GM21723 (cell line): ENCODE data around the gene CORO1A.
"Not testable (repeated sequence)": the region's sequence is repeated elsewhere in the genome, so short reads cannot be mapped to it uniquely, and the experiment has no call there.

Source experiments
- ATAC-seq: cut with Tn5 transposase; IDR thresholded peaks from one replicate; pipeline ENCODE4 v1.9.1; 2021; ENCODE audit warnings: mild to moderate bottlenecking, moderate library complexity; ENCODE audit not compliant: unreplicated experiment

Gene CORO1A

DNA sequence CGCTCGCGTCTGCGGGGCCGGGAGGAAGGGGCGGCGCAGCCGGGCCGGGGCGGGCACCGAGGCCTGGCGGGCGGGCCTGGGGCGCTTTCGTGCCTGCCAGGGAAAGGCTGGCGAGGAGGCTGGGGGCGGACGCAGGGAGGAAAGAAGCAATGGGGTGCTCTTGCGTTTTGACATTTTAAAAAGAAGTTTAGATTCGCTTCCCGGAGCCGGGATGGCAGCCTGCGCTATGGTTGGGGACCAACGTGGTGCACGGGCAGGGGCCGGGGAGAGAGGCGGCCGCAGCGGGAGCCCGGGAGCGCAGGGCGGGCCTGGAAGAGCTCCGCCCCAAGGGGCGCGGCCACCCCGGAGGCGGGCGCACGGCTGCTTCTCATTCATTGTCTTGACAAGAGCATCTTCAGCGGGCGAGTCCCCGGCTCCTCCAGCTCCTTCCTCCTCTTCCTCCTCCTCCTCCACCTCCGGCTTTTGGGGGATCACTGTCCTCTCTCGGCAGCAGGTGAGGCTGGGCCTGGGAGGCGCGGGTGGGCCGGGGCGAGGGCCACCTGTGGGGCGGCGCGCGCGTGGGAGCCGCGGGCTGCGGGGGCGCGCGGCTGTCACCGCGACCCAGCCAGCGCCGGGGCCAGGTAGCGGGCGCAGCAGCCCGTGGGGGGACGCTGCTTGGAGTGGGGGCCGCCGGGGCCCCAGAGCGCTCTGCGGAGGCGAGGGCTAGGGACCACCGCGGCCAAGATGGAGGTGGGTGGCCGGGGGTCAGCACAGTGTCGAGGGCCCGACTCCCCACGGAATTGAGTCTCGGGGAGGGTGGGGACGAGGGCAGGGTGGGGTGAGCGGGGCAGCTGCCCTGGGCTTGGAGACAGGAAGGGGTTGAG, at the start of gene CORO1A:
Gene CORO1A (plus strand): TSS at position 370 of the 863 bp plus-strand sequence. CDS start 1,608 bp downstream, outside the sequence.
- peak; percentile 49 for ATAC-seq

DNA sequence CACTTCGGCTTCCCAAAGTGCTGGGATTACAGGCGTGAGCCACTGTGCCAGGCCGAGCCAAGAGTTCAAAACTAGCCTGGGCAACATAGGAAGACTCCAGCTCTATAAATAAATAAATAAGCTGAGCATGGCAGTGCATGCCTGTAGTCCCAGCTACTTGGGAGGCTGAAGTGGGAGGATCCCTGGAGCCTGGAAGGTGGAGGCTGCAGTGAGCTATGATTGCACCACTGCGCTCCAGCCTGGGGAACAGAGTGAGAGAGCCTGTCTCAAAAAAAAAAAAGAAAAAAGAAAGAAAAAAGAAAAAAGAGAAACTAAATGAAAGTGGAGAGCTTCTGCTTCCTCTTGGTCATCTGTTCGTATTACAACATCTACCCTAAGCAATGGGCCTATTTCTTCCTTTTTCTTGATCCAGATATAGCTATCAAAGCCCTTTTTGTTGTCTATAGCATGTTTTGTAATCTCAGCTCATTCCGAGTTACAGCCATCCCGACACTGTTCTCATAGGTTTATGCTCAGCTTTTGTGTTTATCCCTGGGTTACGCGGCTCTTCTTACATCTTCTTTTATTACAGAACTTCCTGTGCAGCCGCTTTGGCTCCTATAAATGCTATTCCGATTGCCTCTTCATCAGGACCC, 46.3 kb upstream of the CORO1A start:
- ATAC-seq = no peak

DNA sequence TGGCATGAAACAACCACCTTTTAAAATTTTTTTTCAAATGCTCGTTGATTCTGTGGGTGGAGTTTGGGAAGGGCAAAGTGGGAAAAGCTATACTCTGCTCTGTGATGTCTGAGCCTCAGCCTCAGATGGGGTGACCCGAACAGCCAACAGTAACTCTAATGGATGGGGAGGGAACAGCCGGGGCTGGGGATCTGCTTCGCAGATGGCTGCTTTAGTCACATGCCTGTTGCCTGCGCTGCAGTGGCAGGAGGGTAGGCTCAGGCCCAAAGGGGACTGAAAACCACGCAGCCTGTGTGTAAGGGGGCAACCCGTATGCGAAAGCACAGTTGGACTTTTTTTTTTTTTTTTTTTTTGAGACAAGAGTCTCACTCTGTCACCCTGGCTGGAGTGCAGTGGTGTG, 45.5 kb upstream of the CORO1A start:
- ATAC-seq = no peak

DNA sequence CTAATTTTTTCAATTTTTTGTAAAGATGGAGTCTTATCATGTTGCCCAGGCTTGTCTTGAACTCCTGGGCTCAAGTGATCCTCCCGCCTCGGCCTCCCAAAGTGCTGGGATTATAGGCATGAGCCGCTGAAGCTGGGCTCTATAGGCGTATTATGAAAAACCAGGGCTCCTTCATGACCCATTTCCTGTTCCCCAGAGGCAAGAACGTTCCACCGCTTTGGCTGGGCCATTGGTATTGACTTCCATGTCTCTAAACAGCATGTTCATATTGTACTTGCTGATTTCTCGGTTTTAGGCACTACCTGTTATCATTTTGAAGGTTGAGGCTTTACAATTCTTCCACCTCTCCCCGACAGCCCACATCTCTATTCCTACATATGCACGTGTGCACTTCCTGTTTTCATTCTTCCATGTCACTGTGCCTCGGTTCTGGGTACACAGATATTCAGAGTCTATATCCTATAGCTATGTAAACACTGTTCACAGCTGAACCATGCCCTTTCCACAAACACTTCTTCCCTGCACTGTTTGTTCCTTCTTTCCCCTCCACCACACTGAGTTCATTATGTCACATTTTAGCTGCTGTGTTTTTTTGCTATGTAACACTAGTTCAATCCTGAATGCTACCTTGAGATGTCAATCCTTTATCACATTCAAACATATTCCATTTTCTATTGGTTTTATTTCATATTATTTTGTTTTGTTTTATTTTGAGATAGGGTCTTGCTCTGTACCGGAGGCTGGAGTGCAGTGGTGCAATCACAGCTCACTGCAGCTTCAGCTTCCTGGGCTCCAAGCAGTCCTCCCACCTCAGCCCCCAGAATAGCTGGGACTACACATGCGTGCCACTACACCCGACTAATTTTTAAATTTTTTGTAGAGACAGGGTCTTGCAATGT, 43.6 kb upstream of the CORO1A start:
- ATAC-seq = no peak

DNA sequence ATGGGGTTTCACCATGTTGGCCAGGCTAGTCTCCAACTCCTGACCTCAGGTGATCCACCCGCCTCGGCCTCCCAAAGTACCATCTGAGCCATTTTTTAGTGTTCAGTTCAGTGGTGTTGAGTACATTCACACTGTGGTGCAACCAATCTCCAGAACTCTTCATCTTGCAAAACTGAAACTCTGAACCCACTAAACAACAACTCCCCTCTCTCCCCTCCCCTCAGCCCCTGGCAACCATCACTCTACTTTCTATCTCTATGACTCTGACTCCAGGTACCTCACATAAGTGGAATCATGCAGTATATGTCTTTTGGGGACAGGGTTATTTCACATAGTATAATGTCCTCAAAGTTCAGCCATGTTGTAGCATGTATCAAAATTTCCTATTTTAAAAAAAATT, 41.7 kb upstream of the CORO1A start:
- no peak for ATAC-seq

DNA sequence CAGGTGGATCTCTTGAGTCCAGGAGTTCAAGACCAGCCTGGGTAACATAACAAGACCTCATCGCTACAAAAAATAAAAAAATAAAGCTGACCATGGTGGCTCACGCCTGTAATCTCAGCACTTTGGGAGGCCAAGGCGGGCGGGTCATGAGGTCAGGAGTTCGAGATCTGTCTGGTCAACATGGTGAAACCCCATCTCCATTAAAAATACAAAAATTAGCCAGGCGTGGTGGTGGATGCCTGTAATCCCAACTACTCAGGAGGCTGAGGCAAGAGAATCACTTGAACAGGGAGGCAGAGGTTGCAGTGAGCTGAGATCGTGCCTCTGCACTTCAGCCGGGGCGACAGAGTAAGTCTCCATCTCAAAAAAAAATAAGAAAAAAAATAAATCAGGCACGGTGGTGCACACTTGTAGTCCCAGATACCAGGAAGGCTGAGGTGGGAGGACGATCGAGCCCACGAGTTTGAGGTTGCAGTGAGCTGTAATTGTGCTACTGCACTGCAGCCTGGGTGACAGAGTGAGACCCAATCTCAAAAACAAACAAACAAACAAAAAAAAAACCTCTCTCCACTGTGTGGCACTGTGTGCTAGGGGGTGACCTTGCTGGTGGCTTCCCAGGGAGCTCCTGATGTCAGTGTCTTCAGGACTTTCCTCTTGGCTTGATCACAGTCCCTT, 40.6 kb upstream of the CORO1A start:
- no peak for ATAC-seq

DNA sequence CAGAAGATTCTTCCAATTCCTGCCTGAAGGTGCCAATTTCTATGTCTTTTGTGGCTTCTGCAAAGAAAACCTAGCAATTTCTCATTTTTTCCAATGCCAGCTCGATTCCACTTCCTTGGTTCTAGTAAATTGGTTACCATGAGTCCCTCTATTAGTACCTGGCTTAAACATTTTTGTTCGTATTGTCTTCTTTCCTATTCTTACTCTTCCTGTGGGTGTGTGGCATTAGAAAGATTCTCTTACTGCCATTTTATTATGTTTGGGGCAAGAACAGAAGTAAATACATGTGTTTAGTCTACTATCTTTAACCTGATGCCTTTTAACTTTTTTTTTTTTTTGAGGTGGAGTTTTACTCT, 40.1 kb upstream of the CORO1A start:
- ATAC-seq = no peak

DNA sequence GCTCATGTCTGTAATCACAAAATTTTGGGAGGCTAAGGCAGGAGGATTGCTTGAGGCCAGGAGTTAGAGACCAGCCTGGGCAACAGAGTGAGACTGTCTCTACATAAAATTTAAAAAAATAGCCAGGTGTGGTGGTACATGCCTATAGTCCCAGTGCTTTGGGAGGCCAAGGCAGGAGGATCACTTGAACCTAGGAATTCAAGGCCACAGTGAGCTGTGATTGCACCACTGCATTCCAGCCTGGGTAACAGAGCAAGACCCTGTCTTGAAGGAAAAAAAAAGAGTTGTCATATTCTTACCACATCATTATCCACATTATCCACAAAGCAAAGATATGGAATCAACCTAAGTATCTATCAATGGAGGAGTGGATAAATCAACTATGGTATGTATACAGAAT, 39.4 kb upstream of the CORO1A start:
- ATAC-seq = no peak

DNA sequence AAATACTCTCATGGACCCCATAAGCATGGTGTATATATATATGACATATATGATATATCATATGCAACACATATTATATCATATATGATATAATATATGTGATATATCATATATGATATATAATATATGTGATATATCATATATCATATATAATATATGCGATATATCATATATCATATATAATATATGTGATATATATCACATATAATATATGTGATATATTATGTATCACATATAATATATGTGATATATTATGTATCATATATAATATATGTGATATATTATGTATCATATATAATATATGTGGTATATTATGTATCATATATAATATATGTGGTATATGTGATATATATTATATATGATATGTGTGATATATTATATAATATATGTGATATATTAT, 38.5 kb upstream of the CORO1A start:
- no peak for ATAC-seq

DNA sequence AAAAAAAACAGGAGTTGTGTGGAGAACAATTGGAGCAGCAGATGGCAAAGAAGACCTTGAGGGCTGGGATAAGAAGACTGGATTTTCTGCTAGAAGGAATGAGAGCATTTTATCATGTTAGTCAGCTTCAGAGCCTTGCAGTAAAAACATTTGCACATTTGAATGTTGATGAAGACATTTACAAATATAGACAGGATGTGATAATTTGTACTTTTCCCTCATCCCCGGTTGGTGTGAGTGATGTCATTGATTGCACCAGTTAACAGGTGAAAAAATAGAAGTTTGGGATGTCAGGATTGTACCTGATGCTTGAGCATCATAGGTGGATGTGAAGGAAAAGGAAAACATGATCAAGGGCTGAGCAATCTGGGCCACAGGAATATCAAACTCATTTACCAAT, 37.7 kb upstream of the CORO1A start:
- no peak for ATAC-seq

DNA sequence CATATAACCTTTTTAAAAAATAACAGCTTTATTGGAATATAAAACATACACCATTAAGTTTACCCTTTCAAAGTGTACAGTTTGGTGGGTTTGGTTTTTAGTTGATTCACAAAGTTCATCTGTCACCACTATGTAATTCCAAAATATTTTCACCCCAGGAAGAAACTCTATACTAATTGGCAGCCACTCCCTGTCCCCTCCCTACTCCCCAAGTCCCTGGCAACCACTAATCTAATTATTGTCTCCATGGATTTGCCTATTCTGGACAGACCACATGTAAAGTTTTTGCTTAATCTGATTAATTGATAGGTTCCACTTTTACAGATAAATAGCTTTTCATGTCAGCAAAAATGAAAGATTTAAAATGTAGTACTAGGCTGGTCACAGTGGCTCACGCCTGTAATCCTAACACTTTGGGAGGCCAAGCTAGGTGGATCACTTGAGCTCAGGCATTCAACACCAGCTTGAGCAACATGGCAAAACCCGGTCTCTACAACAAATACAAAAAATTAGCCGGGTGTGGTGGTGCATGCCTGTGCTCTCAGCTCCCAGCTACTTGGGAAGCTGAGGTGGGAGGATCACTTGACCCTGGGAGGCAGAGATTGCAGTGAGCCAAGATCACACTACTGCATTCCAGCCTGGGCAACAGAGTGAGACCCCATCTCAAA, 35.4 kb upstream of the CORO1A start:
- ATAC-seq = no peak

DNA sequence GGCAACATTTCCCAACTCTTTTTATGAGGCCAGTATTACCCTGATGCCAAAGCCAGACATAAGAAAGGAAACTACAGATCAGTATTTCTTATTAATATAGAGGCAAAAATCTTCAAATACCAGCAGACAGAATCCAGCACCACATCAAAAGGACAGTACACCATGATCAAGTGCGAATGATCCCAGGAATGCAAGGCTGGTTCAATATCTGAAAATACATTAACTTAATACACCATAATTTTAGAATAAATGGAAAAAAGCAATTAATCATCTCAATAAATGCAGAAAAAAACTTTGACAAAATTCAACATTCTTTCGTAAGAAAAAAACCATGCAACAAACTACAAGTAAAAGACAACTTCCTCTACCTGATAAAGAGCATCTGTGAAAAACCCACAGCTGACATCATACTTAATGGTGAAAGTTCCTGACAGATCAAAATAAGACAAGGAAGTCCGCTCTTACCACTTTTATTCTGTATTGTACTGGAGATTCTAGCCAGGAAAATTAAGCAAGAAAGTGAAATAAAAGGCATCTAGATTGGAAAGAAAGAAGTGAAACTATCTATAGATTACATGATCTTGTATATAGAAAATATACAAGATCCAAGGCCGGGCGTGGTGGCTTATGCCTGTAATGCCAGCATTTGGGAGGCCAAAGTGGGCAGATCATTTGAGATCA, 34.0 kb upstream of the CORO1A start:
- ATAC-seq = no peak

DNA sequence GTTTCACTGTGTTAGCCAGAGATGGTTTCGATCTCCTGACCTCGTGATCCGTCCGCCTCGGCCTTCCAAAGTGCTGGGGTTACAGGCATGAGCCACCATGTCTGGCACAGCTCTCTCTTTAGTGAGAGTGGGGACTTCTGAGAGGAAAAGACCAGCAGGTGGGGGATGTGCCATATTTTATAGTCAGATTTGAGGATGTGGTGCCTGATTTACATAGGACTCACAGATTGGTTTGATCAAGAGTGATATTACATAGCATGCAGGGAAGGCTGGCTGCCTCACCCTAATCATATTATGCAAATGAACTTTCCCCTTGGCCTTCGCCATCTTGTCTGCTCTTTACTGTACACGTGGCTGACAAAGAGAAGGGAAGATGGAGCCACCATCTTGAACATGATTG, 32.3 kb upstream of the CORO1A start:
- ATAC-seq = no peak

DNA sequence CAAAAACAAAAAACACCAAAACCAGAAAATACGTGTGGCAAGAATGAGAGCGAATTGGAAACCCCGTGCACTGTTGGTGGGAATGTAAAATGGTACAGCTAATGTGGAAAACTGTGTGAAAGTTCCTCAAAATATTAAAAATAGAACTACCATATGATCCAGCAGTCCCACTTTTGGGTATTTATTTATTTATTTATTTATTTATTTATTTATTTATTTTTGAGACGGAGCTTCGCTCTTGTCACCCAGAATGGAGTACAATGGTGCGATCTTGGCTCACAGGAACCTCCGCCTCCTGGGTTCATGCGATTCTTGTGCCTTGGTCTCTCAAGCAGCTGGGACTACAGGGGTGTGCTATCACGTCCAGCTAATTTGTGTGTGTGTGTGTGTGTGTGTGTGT, 30.9 kb upstream of the CORO1A start:
- no peak for ATAC-seq

DNA sequence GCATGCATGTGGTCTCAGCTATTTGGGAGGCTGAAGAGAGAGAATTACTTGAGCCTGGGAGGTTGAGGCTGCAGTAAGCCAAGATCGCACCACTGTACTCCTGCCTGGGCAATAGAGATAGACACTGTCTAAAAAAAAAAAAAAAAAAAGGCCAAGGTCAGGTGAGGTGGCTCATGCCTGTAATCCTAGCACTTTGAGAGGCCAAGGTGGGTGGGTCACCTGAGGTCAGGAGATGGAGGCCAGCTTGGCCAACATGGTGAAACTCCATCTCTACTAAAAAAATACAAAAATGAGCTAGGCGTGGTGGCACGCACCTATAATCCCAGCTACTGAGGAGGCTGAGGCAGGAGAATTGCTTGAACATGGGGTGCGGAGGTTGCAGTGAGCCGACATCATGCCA, 28.2 kb upstream of the CORO1A start:
- no peak for ATAC-seq

DNA sequence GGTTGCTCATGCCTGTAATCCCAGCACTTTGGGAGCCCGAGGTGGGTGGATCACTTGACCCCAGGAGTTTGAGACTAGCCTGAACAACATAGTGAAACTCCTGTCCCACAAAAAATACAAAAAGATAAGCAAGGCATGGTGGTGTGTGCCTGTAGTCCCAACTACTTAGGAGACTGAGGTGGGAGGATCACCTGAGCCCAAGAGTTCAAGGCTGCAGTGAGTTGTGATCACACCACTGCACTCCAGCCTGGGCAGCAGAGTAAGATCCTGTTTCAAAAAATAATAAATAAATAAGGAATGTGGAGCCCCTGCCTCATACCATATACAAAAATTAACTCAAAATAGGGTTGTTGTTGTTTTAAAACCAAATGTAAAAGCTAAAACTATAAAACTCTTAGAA, 26.2 kb upstream of the CORO1A start:
- no peak for ATAC-seq

DNA sequence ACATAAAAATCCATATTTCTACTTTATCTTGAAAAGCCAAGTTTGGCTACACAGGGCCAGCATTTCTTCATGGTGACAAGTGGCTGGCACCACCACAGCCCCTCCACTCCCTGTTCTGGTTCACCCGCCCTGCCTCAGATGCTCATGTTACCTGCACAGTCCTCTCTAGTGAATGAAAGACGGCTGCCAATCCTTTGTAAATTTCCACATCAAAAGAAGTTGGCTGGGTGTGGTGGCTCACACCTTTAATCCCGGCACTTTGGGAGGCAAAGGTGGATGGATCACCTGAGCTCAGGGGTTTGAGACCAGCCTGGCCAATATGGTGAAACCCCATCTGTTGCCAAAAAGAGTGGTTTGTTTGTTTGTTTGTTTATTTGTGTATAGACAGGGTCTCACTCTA, 19.9 kb upstream of the CORO1A start:
- ATAC-seq = no peak

DNA sequence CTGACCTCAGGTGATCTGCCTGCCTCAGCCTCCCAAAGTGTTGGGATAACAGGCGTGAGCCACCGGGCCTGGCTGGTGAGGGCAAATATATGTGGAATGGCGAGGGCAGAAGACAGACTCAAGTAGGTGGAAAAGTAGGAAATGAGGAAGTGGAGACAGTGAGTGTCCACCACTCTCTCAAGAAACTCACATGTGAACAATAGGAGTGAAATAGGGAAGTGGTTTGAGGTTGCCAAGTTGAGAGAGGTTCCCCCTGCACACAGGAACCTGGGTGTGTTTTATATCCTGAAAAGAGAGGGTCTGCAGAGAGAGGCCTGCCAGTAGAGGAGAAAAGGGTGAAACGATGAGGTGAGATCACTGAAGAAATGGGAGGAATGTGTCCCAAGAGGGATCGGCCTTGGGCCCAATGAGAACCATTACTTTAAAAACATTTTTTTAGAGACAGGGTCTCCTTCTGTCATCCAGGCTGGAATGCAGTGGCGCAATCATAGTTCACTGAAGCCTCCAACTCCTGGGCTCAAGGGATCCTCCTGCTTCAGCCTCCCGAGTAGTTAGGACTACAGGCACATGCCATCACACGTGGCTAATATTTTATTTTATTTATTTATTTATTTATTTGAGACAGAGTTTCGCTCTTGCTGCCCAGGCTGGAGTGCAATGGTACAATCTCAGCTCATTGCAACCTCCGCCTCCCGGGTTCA, 17.1 kb upstream of the CORO1A start:
- ATAC-seq = peak; percentile 78

DNA sequence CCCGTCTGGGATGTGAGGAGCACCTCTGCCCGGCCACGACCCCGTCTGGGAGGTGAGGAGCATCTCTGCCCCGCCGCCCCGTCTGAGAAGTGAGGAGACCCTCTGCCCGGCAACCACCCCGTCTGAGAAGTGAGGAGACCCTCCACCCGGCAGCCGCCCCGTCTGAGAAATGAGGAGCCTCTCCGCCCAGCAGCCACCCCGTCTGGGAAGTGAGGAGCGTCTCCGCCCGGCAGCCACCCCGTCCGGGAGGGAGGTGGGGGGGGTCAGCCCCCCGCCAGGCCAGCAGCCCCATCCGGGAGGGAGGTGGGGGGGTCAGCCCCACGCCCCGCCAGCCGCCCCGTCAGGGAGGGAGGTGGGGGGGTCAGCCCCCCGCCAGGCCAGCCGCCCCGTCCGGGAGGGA, 14.7 kb upstream of the CORO1A start:
- not testable (repeated sequence) for ATAC-seq
